Peyer's patch (tissue), 4 donors: ENCODE results near the gene SLAMF8.

Source experiments
- CTCF ChIP-seq, 6 experiments: fragments of 450-650 bp in 4 of 6; fragments of 200-600 bp in 2 of 6; sonication (generic) in 1 of 6; IDR thresholded peaks; one replicate each; pipeline ENCODE4 v1.5.1; 2017 to 2019; ENCODE audit warnings: antibody characterized with exemption in 6 of 6, mild to moderate bottlenecking in 3 of 6, moderate library complexity in 1 of 6
- POLR2A ChIP-seq, 2 donors: fragments of 450-650 bp; IDR thresholded peaks; one replicate each; pipeline ENCODE4 v1.5.1; 2017; ENCODE audit warnings: antibody characterized with exemption in 2 of 2, mild to moderate bottlenecking in 2 of 2, moderate library complexity in 2 of 2

DNA sequence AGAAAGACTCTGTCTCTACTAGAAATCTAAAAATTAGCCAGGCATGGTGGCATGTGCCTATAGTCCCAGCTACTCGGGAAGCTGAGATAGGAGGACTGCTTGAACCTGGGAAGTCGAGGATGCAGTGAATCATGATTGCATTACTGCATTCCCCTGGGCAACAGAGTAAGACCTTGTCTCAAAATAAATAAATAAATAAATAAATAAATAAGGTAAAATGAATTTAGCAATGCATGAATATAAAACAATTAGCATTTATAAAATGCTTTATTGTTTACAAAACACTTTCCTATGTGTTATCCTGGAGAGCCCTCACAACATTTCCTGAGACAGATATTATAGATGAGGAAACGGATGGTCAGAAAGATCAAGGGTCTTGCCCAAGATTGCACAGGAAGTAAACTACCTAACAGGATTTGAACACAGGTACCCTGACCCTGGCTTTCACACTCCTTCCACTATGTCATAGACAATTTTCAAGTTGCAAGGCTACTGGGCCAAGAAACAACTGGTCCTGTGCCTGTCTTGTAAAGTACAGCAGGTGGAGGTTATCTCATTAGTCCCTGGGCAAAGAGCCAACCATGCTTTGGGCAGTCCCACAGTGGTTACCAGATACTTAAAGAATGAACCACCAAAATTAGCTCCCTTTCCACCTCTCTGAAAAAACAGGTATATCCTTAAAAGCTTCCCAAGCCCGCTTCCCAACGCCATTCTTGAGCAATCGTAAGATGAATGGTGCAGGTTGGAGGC lies 51.2 kb downstream of the SLAMF8 start:
- no peak for TF ChIP-seq POLR2A (IDR thresholded peaks at IDR 0.05)
- no peak for TF ChIP-seq CTCF (IDR thresholded peaks at IDR 0.05)
